ENCODE measurements around the gene ARMH3.

ARMH3 gene

DNA sequence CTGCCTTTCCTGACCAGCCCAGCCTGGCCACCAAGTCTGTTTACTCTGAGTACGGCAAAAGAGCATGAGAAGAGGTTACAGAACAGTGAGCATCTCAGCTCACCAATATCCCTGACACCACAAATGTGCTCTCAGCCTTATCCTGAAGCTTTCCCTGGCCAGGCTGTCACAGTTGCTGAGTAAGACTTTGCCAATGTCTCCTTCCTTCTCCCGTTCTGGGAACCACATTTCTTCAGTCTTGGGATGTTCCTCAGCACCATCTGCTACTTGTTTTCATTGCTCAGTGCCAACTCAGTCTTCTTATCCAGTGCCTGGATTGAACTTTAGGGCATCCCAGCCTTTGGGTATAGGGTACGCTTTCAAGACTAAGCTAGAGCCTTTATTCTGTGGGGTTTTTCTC, 205.2 kb downstream of the ARMH3 start:
- Histone ChIP-seq H3K4me3 (ENCODE audit: low read depth, low read length) (no peak overlapping the region), H3K27me3 (no peaks in the 10 kb centered on the region), H3K9me3 (no peaks in the 10 kb centered on the region), H3K36me3 (no peaks in the 10 kb centered on the region), H3K4me1 (no peaks in the 10 kb centered on the region)
- DNase-seq = no peak
- TF ChIP-seq, protein P1, sequence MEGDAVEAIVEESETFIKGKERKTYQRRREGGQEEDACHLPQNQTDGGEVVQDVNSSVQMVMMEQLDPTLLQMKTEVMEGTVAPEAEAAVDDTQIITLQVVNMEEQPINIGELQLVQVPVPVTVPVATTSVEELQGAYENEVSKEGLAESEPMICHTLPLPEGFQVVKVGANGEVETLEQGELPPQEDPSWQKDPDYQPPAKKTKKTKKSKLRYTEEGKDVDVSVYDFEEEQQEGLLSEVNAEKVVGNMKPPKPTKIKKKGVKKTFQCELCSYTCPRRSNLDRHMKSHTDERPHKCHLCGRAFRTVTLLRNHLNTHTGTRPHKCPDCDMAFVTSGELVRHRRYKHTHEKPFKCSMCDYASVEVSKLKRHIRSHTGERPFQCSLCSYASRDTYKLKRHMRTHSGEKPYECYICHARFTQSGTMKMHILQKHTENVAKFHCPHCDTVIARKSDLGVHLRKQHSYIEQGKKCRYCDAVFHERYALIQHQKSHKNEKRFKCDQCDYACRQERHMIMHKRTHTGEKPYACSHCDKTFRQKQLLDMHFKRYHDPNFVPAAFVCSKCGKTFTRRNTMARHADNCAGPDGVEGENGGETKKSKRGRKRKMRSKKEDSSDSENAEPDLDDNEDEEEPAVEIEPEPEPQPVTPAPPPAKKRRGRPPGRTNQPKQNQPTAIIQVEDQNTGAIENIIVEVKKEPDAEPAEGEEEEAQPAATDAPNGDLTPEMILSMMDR (IDR thresholded peaks at IDR 0.05; ENCODE audit: low read depth, low read length) = no peak

DNA sequence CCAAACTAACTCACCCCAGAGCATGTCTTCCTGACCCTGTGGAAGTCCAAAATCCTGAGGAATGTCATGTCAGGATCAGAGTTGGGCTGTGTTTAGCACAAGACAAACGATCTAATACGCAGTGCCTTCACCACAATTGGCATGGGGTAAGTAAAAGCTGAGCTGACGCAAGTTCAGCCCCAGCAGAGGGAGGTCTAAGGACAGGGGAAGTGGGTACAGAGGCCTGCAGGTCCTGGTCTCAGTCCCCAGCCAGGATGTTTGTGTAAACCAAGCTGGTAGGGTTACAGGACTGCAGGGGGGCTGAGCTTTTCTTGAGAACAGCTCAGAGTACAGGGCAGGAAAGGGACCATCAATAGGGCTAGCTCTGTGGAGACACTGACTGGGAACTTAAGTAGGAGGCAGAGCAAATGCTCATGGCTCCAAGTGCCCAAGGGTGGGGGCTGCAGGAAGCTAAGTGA, 207.1 kb downstream of the ARMH3 start:
- no peaks in the 10 kb centered on the region for H3K27me3 ChIP-seq
- no peak for DNase-seq
- TF ChIP-seq, protein P1 (IDR thresholded peaks at IDR 0.05; ENCODE audit: low read depth, low read length) = no peak
- no peaks in the 10 kb centered on the region for H3K36me3 ChIP-seq
- H3K4me1 ChIP-seq = no peaks in the 10 kb centered on the region
- no peak overlapping the region for H3K4me3 ChIP-seq (ENCODE audit: low read depth, low read length)
- H3K9me3 ChIP-seq = no peaks in the 10 kb centered on the region

DNA sequence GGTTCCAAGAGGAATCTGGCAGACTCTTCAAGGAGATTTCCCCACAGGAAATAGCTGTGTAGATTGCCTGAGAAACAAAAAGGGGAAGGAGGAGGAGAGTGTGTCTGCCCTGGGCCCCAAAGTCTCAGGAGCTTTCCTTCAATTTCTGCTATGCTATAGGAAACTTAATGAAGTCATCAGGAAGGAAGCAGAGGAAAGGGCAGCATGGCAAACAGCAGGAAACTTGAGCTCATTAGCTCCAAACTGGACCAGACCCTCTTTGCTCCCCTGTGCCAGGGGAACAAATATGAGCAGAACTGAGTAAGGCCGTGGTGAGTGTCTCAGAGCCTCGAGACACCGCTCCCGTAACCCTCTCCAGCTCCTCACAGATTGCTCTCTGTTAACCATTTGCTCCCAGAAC, 207.6 kb downstream of the ARMH3 start:
- TF ChIP-seq, protein P1 (IDR thresholded peaks at IDR 0.05; ENCODE audit: low read depth, low read length) = no peak
- H3K9me3 ChIP-seq = no peaks in the 10 kb centered on the region
- no peak for DNase-seq

DNA sequence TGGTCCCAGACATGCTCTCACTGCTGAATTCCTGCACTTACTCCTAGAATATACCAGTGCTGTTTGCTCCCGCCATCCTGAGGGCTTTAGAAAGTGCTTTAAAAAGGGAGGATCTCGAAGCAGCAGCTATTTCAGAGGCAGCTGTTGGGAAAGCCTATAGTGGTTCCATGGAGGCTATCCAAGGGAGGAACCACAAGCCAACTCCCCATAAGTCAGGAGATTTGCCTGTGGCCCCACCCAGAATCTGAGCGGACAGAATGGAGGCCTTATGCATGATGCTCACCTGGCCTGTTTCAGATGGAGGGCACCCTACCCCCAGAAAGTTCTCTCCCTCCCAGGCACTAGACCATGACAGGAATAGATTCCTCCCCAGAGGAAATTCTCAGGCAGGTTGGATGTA, 210.1 kb downstream of the ARMH3 start:
- TF ChIP-seq, protein P1 (IDR thresholded peaks at IDR 0.05; ENCODE audit: low read depth, low read length) = no peak

More for the DNA sequence above, 207.6 kb downstream of the ARMH3 start:
- no peaks in the 10 kb centered on the region for H3K27me3 ChIP-seq
- no peaks in the 10 kb centered on the region for H3K36me3 ChIP-seq
- H3K4me1 ChIP-seq = no peaks in the 10 kb centered on the region
- H3K4me3 ChIP-seq (ENCODE audit: low read depth, low read length) = no peak overlapping the region

DNA sequence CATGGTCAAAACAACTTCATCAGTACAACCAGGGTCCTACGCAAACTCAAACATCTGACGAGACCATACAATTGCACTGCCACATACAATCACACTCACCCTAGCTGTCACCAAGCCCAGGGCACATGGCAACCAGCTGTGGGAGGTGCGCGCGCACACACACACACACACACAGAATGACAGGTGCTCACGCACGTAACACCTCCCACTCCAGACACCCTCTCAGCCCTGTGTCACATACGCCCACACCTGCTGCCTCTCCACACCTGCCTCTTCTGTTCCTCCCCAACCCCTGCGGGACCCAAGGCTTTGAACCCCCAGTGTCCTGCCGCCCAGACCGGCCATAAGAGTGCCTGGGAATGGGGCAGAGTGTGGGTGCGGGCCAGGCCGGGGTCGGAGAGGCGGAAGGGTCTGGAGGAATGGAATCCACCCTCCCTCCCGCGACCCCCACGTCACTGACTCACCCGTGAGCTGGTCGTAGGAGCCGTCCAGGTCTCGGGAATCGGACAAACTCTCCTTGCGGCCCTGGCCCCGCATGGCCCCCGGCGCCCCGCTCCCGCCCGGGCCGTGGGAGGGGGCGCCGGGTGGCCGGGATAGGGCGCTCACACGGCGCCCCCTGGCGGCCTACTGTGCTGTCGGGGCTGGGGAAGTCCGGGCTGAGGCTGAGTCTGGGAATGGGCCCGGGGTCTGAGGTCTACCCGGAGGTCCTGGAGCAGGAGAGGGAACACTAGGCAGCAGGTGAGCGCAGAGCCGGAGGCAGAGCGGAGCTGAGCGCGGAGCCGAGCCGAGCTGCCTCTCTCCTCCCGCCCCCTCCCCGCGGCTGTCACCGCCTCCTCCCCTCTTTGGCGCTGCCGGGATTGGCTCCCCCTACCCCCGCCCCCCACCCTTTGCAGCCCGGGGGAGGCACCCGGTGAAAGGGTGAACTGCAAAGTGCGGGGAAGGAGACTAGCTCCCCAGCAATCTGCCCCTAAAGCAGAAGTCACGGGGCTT, 212.6 kb downstream of the ARMH3 start, which contains the start of gene KCNIP2:
TSS of gene KCNIP2 (minus strand) at position 769 of the 990 bp plus-strand sequence. CDS start at position 537, 232 bp downstream.
- peaks cover 3% of the 10 kb centered on the region for H3K4me1 ChIP-seq
- peak within 1 kb of the TSS; percentile 54 for H3K4me3 ChIP-seq (ENCODE audit: low read depth, low read length)
- H3K36me3 ChIP-seq = no peaks in the 10 kb centered on the region
- DNase-seq = peak; percentile 74
- TF ChIP-seq, protein P1 (IDR thresholded peaks at IDR 0.05; ENCODE audit: low read depth, low read length) = peak; percentile 63
- H3K27me3 ChIP-seq = no peaks in the 10 kb centered on the region
- no peaks in the 10 kb centered on the region for H3K9me3 ChIP-seq

More for the DNA sequence above, 210.1 kb downstream of the ARMH3 start:
- Histone ChIP-seq H3K9me3 (no peaks in the 10 kb centered on the region), H3K36me3 (no peaks in the 10 kb centered on the region), H3K4me1 (peaks cover 2% of the 10 kb centered on the region), H3K4me3 (ENCODE audit: low read depth, low read length) (no peak overlapping the region), H3K27me3 (no peaks in the 10 kb centered on the region)
- DNase-seq = no peak

DNA sequence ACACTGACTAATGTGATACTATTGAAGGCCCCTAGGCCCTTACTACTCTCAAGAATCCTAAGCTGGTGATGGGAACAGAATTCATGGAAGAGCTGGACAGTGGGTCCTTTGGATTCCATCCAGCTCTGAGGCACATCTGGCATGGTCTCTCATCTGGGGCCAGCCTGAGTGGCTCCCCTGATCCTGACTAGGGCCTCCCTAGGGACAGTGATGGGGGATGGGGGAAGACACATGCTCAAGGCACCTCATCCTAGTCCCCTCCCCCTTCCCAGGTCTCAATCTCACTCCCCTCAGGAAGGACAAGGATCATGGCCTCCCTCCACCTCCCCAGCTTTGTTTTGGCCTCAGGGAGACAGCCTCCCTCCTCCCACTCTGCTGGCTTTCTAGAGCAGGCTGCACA, 214.1 kb downstream of the ARMH3 start:
- DNase-seq = peak; percentile 37
- Histone ChIP-seq H3K4me1 (peaks cover 3% of the 10 kb centered on the region), H3K9me3 (no peaks in the 10 kb centered on the region), H3K27me3 (no peaks in the 10 kb centered on the region), H3K4me3 (ENCODE audit: low read depth, low read length) (no peak overlapping the region), H3K36me3 (no peaks in the 10 kb centered on the region)
- TF ChIP-seq, protein P1 (IDR thresholded peaks at IDR 0.05; ENCODE audit: low read depth, low read length) = no peak
